Right atrium auricular region (tissue), 2 donors: Measurements from ENCODE around the gene LGI4. TPM values are rescaled to one million over a fixed set of nuclear protein-coding genes. Genes with fewer than 3 reads are reported as not detected.

Source experiments
- DNase-seq: peaks from one replicate; pipeline ENCODE4 v3.0.0-alpha.2; 2019; ENCODE audit warnings: low spot score
- H3K27ac ChIP-seq, 2 donors: fragments of 200-600 bp; sonication (generic); 1 replicate in 1 of 2; 2 replicates in 1 of 2; pipeline ENCODE4 v1.5.1; 2016 to 2019
- H3K27me3 ChIP-seq, 2 donors: fragments of 200-600 bp; sonication (generic); one replicate each; pipeline versions ENCODE4 v1.5.1 to v1.6.0; 2017 to 2019
- H3K36me3 ChIP-seq: fragments of 200-600 bp; sonication (generic); one replicate; pipeline ENCODE4 v1.5.1; 2016
- H3K4me1 ChIP-seq, 2 donors: fragments of 200-600 bp; sonication (generic); one replicate each; pipeline versions ENCODE4 v1.5.1 to v1.6.0; 2017 to 2019
- H3K4me3 ChIP-seq, 2 donors: fragments of 200-600 bp; sonication (generic); 1 replicate in 1 of 2; 2 replicates in 1 of 2; pipeline ENCODE4 v1.5.1; 2017 to 2019; ENCODE audit warnings: mild to moderate bottlenecking in 1 of 2, moderate library complexity in 1 of 2
- H3K9me3 ChIP-seq, 2 donors: fragments of 200-600 bp; sonication (generic); one replicate each; pipeline ENCODE4 v1.5.1; 2019
- total RNA-seq, 2 donors: library from RNA; depleted of rRNA; stranded (reverse); fragments of >200 nt; gene quantifications; one replicate each; pipeline ENCODE4 v1.1.0, GENCODE V29; 2016
- TF ChIP-seq, protein P1 (sequence below), 2 donors: fragments of 200-600 bp; sonication (generic); IDR thresholded peaks; one replicate each; pipeline ENCODE4 v1.5.1; 2019; ENCODE audit warnings: antibody characterized with exemption in 2 of 2

Gene LGI4
- total RNA-seq, 2 donors from 2014 or later = 10.9 to 42.5 TPM

DNA sequence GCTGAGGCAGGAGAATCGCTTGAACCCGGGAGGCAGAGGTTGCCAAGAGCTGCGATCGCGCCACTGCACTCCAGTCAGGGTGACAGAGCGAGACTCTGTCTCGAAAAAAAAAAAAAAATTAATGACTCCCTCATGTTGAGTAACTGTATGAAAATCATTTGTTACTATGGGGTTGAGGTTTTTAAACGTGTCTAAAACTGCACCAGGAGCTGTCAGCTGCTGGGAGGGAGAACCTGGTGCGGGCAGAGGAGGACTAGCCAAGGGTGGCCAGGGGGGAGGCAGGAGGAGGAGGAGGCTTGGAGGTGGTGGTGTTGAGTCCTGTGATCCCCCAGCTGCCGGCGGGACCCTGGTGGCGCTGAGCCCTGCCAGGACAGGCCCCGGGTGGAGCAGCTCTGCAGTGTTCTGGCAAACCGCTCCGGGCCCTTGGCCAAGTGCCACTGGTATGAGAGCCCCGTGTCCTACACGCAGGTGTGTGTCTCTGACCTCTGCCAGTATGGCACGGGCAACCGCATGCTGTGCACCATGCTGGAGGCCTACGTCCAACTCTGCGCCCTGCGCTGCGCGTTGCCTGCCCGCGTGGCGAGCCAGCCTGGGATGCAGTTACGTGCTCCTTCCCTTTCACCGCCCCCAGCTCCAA, 36.3 kb downstream of the LGI4 start:
- Histone ChIP-seq H3K36me3 (no peaks in the 10 kb centered on the region), H3K4me1 (peaks cover 0 to 6% of the 10 kb centered on the region in 2 donors), H3K9me3 (no peaks in the 10 kb centered on the region), H3K4me3 (no peak overlapping the region), H3K27me3 (no peaks in the 10 kb centered on the region), H3K27ac (no peak overlapping the region)
- no peak for DNase-seq
- TF ChIP-seq, protein P1, sequence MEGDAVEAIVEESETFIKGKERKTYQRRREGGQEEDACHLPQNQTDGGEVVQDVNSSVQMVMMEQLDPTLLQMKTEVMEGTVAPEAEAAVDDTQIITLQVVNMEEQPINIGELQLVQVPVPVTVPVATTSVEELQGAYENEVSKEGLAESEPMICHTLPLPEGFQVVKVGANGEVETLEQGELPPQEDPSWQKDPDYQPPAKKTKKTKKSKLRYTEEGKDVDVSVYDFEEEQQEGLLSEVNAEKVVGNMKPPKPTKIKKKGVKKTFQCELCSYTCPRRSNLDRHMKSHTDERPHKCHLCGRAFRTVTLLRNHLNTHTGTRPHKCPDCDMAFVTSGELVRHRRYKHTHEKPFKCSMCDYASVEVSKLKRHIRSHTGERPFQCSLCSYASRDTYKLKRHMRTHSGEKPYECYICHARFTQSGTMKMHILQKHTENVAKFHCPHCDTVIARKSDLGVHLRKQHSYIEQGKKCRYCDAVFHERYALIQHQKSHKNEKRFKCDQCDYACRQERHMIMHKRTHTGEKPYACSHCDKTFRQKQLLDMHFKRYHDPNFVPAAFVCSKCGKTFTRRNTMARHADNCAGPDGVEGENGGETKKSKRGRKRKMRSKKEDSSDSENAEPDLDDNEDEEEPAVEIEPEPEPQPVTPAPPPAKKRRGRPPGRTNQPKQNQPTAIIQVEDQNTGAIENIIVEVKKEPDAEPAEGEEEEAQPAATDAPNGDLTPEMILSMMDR (IDR thresholded peaks at IDR 0.05) = no peak

DNA sequence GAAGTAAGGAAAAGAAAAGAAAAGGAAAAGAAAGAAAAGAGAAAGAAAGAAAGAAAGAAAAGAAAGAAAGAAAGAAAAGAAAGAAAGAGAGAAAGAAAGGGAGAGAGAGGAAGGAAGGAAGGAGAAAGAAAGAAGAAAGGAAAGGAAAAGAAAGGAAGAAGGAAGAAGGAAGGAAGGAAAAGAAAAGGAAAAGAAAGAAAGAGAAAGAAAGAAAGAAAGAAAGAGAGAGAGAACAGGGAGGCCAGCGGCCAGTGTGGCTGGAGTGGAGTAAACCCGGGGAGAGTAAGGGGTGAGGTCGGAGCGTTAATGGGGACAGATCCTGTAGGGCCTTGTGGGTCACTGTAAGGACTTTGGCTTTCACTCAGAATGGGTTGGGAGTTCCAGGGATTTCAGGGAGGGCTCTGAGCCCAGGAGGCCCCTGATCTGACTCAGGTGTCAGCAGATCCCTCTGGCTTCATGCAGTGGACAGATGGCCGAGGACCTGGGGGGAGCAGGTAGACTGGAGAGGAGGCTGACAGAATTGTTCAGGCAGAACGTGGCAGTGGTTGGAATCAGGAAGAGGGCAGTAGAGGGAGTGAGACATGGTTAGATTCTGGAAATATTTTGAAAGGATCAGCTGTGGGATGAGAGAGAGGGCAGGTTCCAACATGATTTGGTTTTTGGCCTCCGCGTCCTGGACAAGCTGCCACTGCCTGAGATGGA, 39.0 kb downstream of the LGI4 start:
- no peak for DNase-seq
- TF ChIP-seq, protein P1 (IDR thresholded peaks at IDR 0.05) = no peak

DNA sequence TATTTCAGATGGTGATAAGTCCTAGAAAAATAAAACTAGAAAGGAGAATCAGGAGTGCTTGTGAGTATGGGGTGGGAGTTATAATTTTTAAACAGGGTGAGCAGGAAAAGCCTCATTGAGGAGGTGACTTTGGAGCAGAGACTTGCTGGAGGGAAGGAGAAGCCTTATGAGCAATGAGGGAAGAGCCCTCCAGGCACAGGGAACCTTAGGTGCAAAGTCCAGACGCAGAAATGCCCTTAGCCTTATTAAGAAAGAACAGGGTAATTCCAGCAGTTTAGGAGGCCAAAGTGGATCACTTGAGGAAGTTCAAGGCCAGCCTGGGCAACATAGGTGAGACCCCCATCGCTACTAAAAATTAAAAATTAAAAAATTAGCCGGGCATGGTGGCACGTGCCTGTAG, 40.2 kb downstream of the LGI4 start:
- no peak for DNase-seq
- TF ChIP-seq, protein P1 (IDR thresholded peaks at IDR 0.05) = no peak

More for the DNA sequence above, 39.0 kb downstream of the LGI4 start:
- no peaks in the 10 kb centered on the region for H3K27me3 ChIP-seq
- H3K4me1 ChIP-seq = peaks cover 0 to 8% of the 10 kb centered on the region in 2 donors
- no peak overlapping the region for H3K27ac ChIP-seq
- H3K36me3 ChIP-seq = no peaks in the 10 kb centered on the region
- H3K4me3 ChIP-seq = no peak overlapping the region
- H3K9me3 ChIP-seq = no peaks in the 10 kb centered on the region

DNA sequence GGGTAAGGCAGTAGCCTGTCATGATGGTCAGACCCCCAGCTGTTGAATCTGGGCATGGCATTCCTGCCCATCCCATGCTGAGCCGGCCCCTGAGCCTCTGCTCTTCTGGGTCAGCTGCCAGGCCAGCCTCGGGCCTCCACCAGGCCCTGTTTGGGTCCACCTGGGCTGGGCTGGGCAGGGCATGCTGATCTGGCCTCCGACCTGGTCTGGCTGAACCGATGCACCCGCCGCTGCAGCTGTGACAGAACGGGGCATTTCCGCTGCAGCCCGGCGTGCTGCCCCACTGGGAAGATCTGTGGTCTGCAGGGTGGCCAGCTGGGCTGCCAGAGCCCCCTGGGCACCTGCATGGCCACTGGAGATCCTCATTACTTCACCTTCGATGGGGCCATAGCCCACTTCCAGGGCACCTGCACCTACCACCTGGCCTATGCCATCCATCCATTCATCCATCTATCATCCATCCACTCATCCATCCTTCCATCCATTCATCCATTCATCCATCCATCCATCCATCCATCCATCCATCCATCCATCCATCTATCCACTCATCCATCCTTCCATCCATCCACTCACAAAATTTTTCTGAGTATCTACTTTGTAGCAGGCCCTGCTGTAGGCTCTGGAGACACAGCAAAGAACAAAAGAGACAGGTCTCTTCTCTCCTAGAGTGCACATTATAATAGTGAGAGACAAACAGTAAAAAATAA, 40.8 kb downstream of the LGI4 start:
- DNase-seq = no peak
- Histone ChIP-seq H3K4me1 (peaks cover 0 to 15% of the 10 kb centered on the region in 2 donors), H3K27ac (no peak overlapping the region), H3K4me3 (no peak overlapping the region), H3K27me3 (no peaks in the 10 kb centered on the region), H3K9me3 (no peaks in the 10 kb centered on the region), H3K36me3 (no peaks in the 10 kb centered on the region)
- TF ChIP-seq, protein P1 (IDR thresholded peaks at IDR 0.05) = no peak

More for the DNA sequence above, 40.2 kb downstream of the LGI4 start:
- no peaks in the 10 kb centered on the region for H3K36me3 ChIP-seq
- H3K27ac ChIP-seq = no peak overlapping the region
- peaks cover 0 to 15% of the 10 kb centered on the region in 2 donors for H3K4me1 ChIP-seq
- H3K9me3 ChIP-seq = no peaks in the 10 kb centered on the region
- H3K27me3 ChIP-seq = no peaks in the 10 kb centered on the region
- no peak overlapping the region for H3K4me3 ChIP-seq

DNA sequence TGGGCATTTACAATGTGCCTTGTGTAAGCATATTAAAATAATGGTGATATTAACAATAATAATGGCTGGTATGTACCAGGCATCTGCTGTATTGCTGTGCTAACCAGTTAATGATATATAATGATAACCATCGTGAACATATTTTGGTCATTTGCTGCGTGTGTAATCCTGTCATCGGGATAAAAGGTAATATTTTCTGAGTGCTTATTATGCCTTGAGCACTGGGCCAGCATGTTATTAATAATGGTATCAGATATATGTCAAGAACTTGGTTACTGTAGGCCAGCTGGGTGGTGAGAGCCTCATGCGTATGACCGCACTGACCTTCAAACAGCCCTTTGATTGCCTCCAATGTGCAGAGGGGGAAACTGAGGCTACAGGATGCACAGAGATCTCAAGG, 41.4 kb downstream of the LGI4 start:
- Histone ChIP-seq H3K27me3 (no peaks in the 10 kb centered on the region), H3K4me3 (no peak overlapping the region), H3K27ac (no peak overlapping the region), H3K4me1 (peaks cover 0 to 10% of the 10 kb centered on the region in 2 donors), H3K9me3 (no peaks in the 10 kb centered on the region), H3K36me3 (no peaks in the 10 kb centered on the region)
- TF ChIP-seq, protein P1 (IDR thresholded peaks at IDR 0.05) = no peak
- DNase-seq = no peak
